Fibroblast of skin of scalp (primary cell): ENCODE data around the gene SEMA4F. TPM values are rescaled to one million over a fixed set of nuclear protein-coding genes. Genes with fewer than 3 reads are reported as not detected.
"Not testable (repeated sequence)": the region's sequence is repeated elsewhere in the genome, so short reads cannot be mapped to it uniquely, and the experiment has no call there.

Source experiments
- DNase-seq: peaks from one replicate; pipeline ENCODE4 v3.0.0-alpha.2; 2013
- polyA plus RNA-seq, 2 experiments: library from polyadenylated mRNA; unstranded; fragments of 120-200 nt; gene quantifications; one replicate each; pipeline ENCODE4 v1.2.1, GENCODE V29; 2013; ENCODE audit not compliant: insufficient read length in 2 of 2

SEMA4F gene
- polyA plus RNA-seq (2013, experiment 1 of 2; ENCODE audit: insufficient read length): 5.6 TPM
- polyA plus RNA-seq (2013, experiment 2 of 2; ENCODE audit: insufficient read length): 6.4 TPM

- peak; percentile 93 for DNase-seq
These were observed at the start of gene SEMA4F for GRCh38 chr2:74653985-74654882. Gene SEMA4F (plus strand): TSS chr2:74654247. CDS start chr2:74654377, 130 bp downstream.

- DNase-seq: no peak
These were observed 47.1 kb upstream of the SEMA4F start for GRCh38 chr2:74606927-74607326.

- no peak for DNase-seq
These were observed 36.9 kb upstream of the SEMA4F start for GRCh38 chr2:74617122-74617521.

GRCh38 chr2:74618410-74619083 is 35.5 kb upstream of the SEMA4F start:
- DNase-seq: no peak

- no peak for DNase-seq
These were observed 34.3 kb upstream of the SEMA4F start for GRCh38 chr2:74619651-74620297.

- DNase-seq: no peak
These were observed 33.4 kb upstream of the SEMA4F start for GRCh38 chr2:74620671-74621070.

GRCh38 chr2:74625658-74626425 is 28.2 kb upstream of the SEMA4F start:
- no peak for DNase-seq

GRCh38 chr2:74628538-74629105 is 25.4 kb upstream of the SEMA4F start:
- no peak for DNase-seq

- not testable (repeated sequence) for DNase-seq
These were observed 23.6 kb upstream of the SEMA4F start for GRCh38 chr2:74630454-74630853.

GRCh38 chr2:74632209-74632938 is 21.7 kb upstream of the SEMA4F start:
- DNase-seq: peak; percentile 24

GRCh38 chr2:74632939-74633312 is 21.1 kb upstream of the SEMA4F start:
- no peak for DNase-seq

- no peak for DNase-seq
These were observed 14.5 kb upstream of the SEMA4F start for GRCh38 chr2:74639550-74639949.

- no peak for DNase-seq
These were observed 8.7 kb upstream of the SEMA4F start for GRCh38 chr2:74645344-74645743.

GRCh38 chr2:74646201-74646600 is 7.8 kb upstream of the SEMA4F start:
- DNase-seq: no peak

- DNase-seq: no peak
These were observed 7.1 kb upstream of the SEMA4F start for GRCh38 chr2:74646834-74647482.

GRCh38 chr2:74648009-74648443 is 6.0 kb upstream of the SEMA4F start, which contains the start of gene M1AP:
Gene M1AP (minus strand): TSS chr2:74648330. CDS start chr2:74640275, 8,055 bp downstream.
- DNase-seq: no peak

GRCh38 chr2:74653589-74653984 is 460 bp upstream of the SEMA4F start:
- no peak for DNase-seq

GRCh38 chr2:74655579-74655978 is 1.5 kb downstream of the SEMA4F start:
- no peak for DNase-seq

GRCh38 chr2:74658516-74658915 is 4.5 kb downstream of the SEMA4F start:
- DNase-seq: peak; percentile 60

GRCh38 chr2:74659462-74659861 is 5.4 kb downstream of the SEMA4F start:
- no peak for DNase-seq

- DNase-seq: no peak
These were observed 14.0 kb downstream of the SEMA4F start for GRCh38 chr2:74668087-74668486.
